GM23248 (cell line): ENCODE data around the gene TBC1D10B. TPM values are rescaled to one million over a fixed set of nuclear protein-coding genes. Genes with fewer than 3 reads are reported as not detected.
A peak's percentile ranks its signal among the peaks of the same experiment; 100 is the strongest.

Experiments used
- DNase-seq: peaks from one replicate; pipeline ENCODE4 v3.0.0-alpha.2; 2015
- H2AFZ ChIP-seq: fragments of 200-600 bp; sonication (generic); 2 replicates; pipeline ENCODE4 v1.6.1; 2016; ENCODE audit warnings: antibody characterized with exemption
- H3F3A ChIP-seq: fragments of 200-600 bp; sonication (generic); 2 replicates; pipeline ENCODE4 v1.6.1; 2016; ENCODE audit warnings: mild to moderate bottlenecking, antibody characterized with exemption, mixed run types; ENCODE audit not compliant: insufficient read depth
- H3K27ac ChIP-seq: fragments of 200-600 bp; sonication (generic); 2 replicates; pipeline ENCODE4 v1.5.1; 2016; ENCODE audit warnings: mild to moderate bottlenecking
- H3K27me3 ChIP-seq: fragments of 200-600 bp; sonication (generic); replicated peaks from 2 replicates; pipeline ENCODE4 v1.6.1; 2016; ENCODE audit warnings: mild to moderate bottlenecking; ENCODE audit not compliant: insufficient read depth
- H3K36me3 ChIP-seq: fragments of 200-600 bp; sonication (generic); 2 replicates; pipeline ENCODE4 v1.6.1; 2016; ENCODE audit warnings: low read depth, mild to moderate bottlenecking
- H3K4me1 ChIP-seq: fragments of 200-600 bp; sonication (generic); 2 replicates; pipeline ENCODE4 v1.6.1; 2016; ENCODE audit warnings: mild to moderate bottlenecking; ENCODE audit not compliant: insufficient read depth
- H3K4me2 ChIP-seq: fragments of 200-600 bp; sonication (generic); one replicate; pipeline ENCODE4 v1.6.1; 2016; ENCODE audit warnings: mild to moderate bottlenecking; ENCODE audit not compliant: unreplicated experiment
- H3K4me3 ChIP-seq: fragments of 200-600 bp; sonication (generic); 2 replicates; pipeline ENCODE4 v1.5.1; 2016; ENCODE audit warnings: mild to moderate bottlenecking
- H3K79me2 ChIP-seq: fragments of 200-600 bp; sonication (generic); 2 replicates; pipeline ENCODE4 v1.6.1; 2016; ENCODE audit warnings: mild to moderate bottlenecking; ENCODE audit not compliant: insufficient read depth
- H3K9ac ChIP-seq: fragments of 200-600 bp; sonication (generic); 2 replicates; pipeline ENCODE4 v1.6.1; 2016; ENCODE audit warnings: mild to moderate bottlenecking
- H3K9me2 ChIP-seq: fragments of 200-600 bp; sonication (generic); 2 replicates; pipeline ENCODE4 v1.6.1; 2016; ENCODE audit warnings: mixed run types, mild to moderate bottlenecking, moderate library complexity; ENCODE audit not compliant: insufficient read depth
- H3K9me3 ChIP-seq: fragments of 200-600 bp; sonication (generic); one replicate; pipeline ENCODE4 v1.6.1; 2017; ENCODE audit warnings: low read depth
- H4K20me1 ChIP-seq: fragments of 200-600 bp; sonication (generic); 2 replicates; pipeline ENCODE4 v1.6.0; 2016; ENCODE audit not compliant: insufficient read depth
- EZH2 ChIP-seq: fragments of 200-600 bp; sonication (generic); IDR thresholded peaks from 2 replicates; pipeline ENCODE4 v1.6.1; 2018; ENCODE audit warnings: antibody characterized with exemption, mild to moderate bottlenecking; ENCODE audit not compliant: insufficient read depth, poor library complexity, severe bottlenecking
- EZH2phosphoT487 ChIP-seq: fragments of 200-600 bp; sonication (generic); IDR thresholded peaks from 2 replicates; pipeline ENCODE4 v1.6.1; 2018; ENCODE audit warnings: antibody characterized with exemption, moderate library complexity, mild to moderate bottlenecking, low read depth; ENCODE audit not compliant: insufficient read depth
- WGBS, 2 experiments: methylation state at CpG; one replicate each; pipeline ENCODE4 v1.1.6; 2015 to 2017; ENCODE audit warnings: low lambda C conversion rate in 2 of 2, low coverage in 1 of 2; ENCODE audit errors: missing lambda C conversion rate in 2 of 2; 5-methylcytosine and 5-hydroxymethylcytosine counted together
- in situ Hi-C: fragments of 300-500 bp; cut with MboI; formaldehyde crosslinking; loops from 2 replicates; pipeline ENCODE4 v1.15.0; 2020
- polyA plus RNA-seq: library from polyadenylated mRNA; unstranded; fragments of >200 nt; fragmentation: Nextera tagmentation; extraction: Ambion mirVana; gene quantifications from 2 replicates; pipeline ENCODE4 v1.2.1, GENCODE V29; 2016
- total RNA-seq: library from RNA; depleted of rRNA; stranded (reverse); fragments of >200 nt; shearing (Covaris generic); gene quantifications from 2 replicates; pipeline ENCODE4 v1.2.3, GENCODE V29; 2014

The TBC1D10B gene
- total and polyA plus RNA-seq, 2 experiments from 2014 or later = 12.2 to 41.2 TPM

DNA sequence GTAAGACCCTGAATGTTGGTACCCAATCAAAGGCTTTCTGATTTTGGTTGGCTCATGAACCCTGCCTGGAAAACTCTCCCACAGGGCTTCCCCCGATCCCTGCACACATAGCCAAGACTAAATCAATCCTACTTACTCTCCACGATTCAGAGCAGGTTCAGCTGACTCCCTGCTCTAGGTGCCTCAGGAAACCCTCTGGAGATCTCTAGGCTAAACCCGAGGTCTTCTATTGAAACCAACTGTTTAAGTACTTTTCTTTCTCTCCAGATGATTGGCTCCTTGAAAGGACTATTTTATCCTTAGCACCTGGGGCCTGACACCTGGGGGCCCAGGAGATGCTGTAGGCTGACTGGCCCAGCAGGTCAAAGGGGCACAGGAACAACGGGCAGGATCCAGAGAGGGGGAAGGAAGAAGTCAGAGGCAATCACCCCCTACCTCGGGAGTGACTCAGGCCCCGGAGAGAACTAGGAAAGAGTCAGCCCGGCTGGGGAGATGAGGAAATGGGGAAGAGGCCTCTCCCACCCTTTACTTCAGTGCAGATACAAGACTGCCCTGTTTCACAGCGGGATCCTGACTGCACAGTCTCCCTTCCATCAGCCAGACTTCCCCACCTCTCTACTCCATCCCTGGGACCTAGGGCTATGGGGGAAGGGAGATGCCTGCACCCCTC is 2.0 kb downstream of the TBC1D10B start:
- Histone ChIP-seq H3F3A (peaks cover 10% of the 10 kb centered on the region; the same call in 1 of the 2 replicates), H3K9ac (peak overlapping the region; percentile 80), H3K4me3 (peak overlapping the region; percentile 94), H3K79me2 (peaks cover 66% of the 10 kb centered on the region), H2AFZ (no peak overlapping the region; the same call in 1 of the 2 replicates), H3K4me1 (peaks cover 23% of the 10 kb centered on the region), H3K9me3 (no peaks in the 10 kb centered on the region), H3K27me3 (no peaks in the 10 kb centered on the region), H3K9me2 (no peaks in the 10 kb centered on the region), H3K27ac (peak overlapping the region; percentile 71), H4K20me1 (no peaks in the 10 kb centered on the region; the same call in 1 of the 2 replicates), H3K4me2 (peak overlapping the region; percentile 100), H3K36me3 (peaks cover 4% of the 10 kb centered on the region; the same call in 1 of the 2 replicates)
- 1 to 3% methylated on average over 8 of the region's 8 CpGs for WGBS, 2 experiments
- TF ChIP-seq EZH2phosphoT487 = no peak
- TF ChIP-seq EZH2 = no peak
- peak; percentile 87 for DNase-seq
- in situ Hi-C loops = no loop called here

DNA sequence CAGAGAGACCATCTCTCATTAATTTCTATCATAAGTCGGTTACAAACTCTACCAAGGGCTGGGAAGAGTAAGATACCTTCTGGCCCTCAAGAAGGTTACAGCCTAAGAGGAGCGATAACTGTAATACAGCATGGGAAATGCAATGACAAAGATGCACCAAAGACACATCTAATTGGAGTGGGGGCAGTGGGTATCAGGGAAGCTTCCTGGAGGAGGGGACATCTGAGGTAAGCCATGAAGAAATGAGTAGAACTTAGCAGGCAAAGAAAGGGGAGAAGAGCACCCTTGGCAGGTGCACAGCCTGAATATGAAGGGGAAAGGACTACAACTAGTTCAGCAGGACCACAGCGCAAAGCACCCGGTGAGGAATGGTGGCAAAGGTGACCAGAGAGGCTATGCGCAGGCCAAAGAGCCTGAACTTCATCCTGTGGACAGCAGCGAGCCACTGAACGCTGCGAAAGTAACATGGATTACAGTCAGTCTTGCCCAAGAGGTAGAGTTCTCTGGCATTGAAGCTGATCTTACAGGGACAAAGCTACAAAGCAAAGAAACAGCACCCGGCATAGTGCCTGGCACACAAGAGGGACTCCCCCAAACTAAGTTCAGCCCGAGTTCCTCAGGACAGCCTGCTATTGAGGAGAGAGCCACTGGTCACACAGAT is 2.8 kb downstream of the TBC1D10B start:
- peak overlapping the region; percentile 100 for H3K4me2 ChIP-seq
- in situ Hi-C loops = no loop called here
- H3K27ac ChIP-seq = peak overlapping the region; percentile 71; the same call in 1 of the 2 replicates
- H3K79me2 ChIP-seq = peaks cover 74% of the 10 kb centered on the region
- TF ChIP-seq EZH2 (no peak), EZH2phosphoT487 (no peak)
- H3K9me3 ChIP-seq = no peaks in the 10 kb centered on the region
- H2AFZ ChIP-seq = no peak overlapping the region
- H3K4me3 ChIP-seq = peak overlapping the region; percentile 94
- H3K4me1 ChIP-seq = peaks cover 23% of the 10 kb centered on the region
- H4K20me1 ChIP-seq = no peaks in the 10 kb centered on the region; the same call in 1 of the 2 replicates
- H3K36me3 ChIP-seq = peaks cover 7% of the 10 kb centered on the region; the same call in 1 of the 2 replicates
- H3F3A ChIP-seq = peaks cover 10% of the 10 kb centered on the region; the same call in 1 of the 2 replicates
- H3K9me2 ChIP-seq = no peaks in the 10 kb centered on the region
- no peaks in the 10 kb centered on the region for H3K27me3 ChIP-seq
- peak overlapping the region; percentile 80 for H3K9ac ChIP-seq
- DNase-seq = peak; percentile 15
- WGBS, 2 experiments = 80 to 81% methylated on average over 10 of the region's 10 CpGs

DNA sequence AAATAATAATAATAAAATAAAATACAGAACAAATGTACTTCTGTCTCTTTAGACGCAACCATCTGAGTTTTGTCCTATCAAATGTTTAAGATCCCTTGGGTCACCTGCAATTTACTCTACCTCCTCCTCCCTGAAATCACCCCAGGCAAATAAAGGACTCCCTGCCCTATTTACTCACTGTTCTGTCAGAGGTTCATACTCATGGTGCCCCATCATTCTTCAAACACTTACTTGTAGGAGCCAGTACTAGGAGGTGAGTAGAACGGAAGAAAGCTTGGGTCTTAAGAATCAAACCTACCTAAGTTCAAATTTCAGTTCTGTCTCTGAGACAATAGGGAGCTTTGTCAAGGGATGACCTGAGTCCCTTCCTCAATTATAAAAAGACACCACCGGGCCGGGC is 3.8 kb downstream of the TBC1D10B start:
- Histone ChIP-seq H3K4me1 (peaks cover 23% of the 10 kb centered on the region), H3K9me2 (no peaks in the 10 kb centered on the region), H4K20me1 (no peaks in the 10 kb centered on the region; the same call in 1 of the 2 replicates), H3K27me3 (no peaks in the 10 kb centered on the region), H3K9ac (no peak overlapping the region), H3K4me3 (peak overlapping the region; percentile 94), H3K4me2 (peak overlapping the region; percentile 100), H3K79me2 (peaks cover 84% of the 10 kb centered on the region), H3F3A (peaks cover 10% of the 10 kb centered on the region; the same call in 1 of the 2 replicates), H3K36me3 (peaks cover 7% of the 10 kb centered on the region; the same call in 1 of the 2 replicates), H3K9me3 (no peaks in the 10 kb centered on the region), H2AFZ (no peak overlapping the region), H3K27ac (peak overlapping the region; percentile 15; the same call in 1 of the 2 replicates)
- peak; percentile 32 for DNase-seq
- 57 to 63% methylated on average over 4 of the region's 4 CpGs for whole genome bisulfite sequencing, 2 experiments
- in situ Hi-C loops = no loop called here
- no peak for TF ChIP-seq EZH2phosphoT487
- TF ChIP-seq EZH2 = no peak

DNA sequence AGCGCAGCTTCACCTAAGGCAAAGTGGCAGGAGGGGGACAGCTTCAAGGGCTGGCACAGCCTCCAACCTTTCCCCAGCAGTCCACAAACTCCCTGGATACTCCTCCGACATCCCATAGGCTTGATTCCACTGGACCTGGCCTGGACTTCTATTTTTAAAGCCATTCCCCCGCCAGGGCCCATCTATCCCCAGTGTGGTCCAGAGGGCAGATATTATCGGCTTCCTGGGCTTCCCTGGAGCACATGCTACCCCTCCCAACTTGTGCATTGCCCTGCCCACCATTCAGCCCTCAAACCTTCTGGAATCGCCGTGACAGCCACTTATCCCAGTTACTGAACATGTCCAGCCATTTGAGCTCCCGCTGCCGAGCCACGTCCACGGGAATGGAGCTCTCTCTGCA is 5.1 kb downstream of the TBC1D10B start:
- TF ChIP-seq EZH2 (no peak), EZH2phosphoT487 (no peak)
- H3K4me3 ChIP-seq = no peak overlapping the region
- H2AFZ ChIP-seq = no peak overlapping the region
- H3K9ac ChIP-seq = no peak overlapping the region
- H3K9me3 ChIP-seq = no peaks in the 10 kb centered on the region
- H3K79me2 ChIP-seq = peaks cover 97% of the 10 kb centered on the region
- WGBS, 2 experiments = 80 to 81% methylated on average over 10 of the region's 10 CpGs
- no peak for DNase-seq
- H4K20me1 ChIP-seq = no peaks in the 10 kb centered on the region; the same call in 1 of the 2 replicates
- peaks cover 10% of the 10 kb centered on the region; the same call in 1 of the 2 replicates for H3F3A ChIP-seq
- peaks cover 19% of the 10 kb centered on the region for H3K4me1 ChIP-seq
- no peaks in the 10 kb centered on the region for H3K27me3 ChIP-seq
- H3K9me2 ChIP-seq = no peaks in the 10 kb centered on the region
- in situ Hi-C loops = no loop called here
- H3K36me3 ChIP-seq = peaks cover 7% of the 10 kb centered on the region; the same call in 1 of the 2 replicates
- no peak overlapping the region for H3K27ac ChIP-seq
- no peak overlapping the region for H3K4me2 ChIP-seq
